NAMALWA (cell line): ENCODE measurements around the gene IFITM2.

Experiments
- DNase-seq: peaks from one replicate; pipeline ENCODE4 v3.0.0-alpha.2; 2015; ENCODE audit warnings: low spot score

IFITM2 gene

GRCh38 chr11:307766-308708 is at the start of gene IFITM2:
Gene IFITM2, plus strand, starts transcription at chr11:307816. Its CDS starts 377 bp downstream, at chr11:308193.
- DNase-seq: peak; percentile 27

DNA sequence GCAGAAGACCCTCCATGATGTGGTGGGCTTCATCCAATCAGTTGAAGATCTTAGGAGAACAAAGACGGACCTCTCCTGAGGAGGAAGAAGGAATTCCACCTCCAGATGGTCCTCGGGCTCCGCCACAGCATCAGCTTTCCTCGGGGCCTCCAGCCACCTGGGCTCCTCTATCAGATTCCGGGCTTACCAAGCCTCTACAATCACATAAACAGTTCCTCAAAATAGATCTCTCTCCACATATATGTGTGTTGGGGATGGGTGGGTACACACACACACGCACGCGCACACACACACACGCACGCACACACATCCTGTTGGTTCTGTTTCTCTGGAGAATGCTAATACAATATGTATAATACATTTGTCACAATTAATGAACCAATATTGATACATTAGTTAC is 48.2 kb upstream of the IFITM2 start:
- DNase-seq: no peak

DNA sequence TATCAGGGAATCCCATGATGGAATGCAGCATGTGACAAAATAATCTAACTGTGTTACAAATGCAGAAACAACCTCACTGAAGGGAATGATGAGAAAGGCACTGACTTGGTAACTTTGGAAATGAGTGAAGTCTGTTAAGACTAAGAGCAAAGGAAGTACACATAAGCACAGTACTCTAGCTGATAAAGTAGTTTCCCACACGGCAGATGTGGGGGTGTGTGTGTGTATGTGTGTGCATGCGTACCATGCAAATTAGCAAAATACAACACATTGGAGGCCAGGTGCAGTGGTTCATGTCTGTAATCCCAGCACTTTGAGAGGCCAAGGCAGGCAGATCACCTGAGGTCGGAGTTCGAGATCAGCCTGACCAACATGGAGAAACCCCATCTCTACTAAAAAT is 46.0 kb upstream of the IFITM2 start:
- DNase-seq: peak; percentile 35

- DNase-seq: peak; percentile 51
Observed at GRCh38 chr11:266676-267439, 40.8 kb upstream of the IFITM2 start.

DNA sequence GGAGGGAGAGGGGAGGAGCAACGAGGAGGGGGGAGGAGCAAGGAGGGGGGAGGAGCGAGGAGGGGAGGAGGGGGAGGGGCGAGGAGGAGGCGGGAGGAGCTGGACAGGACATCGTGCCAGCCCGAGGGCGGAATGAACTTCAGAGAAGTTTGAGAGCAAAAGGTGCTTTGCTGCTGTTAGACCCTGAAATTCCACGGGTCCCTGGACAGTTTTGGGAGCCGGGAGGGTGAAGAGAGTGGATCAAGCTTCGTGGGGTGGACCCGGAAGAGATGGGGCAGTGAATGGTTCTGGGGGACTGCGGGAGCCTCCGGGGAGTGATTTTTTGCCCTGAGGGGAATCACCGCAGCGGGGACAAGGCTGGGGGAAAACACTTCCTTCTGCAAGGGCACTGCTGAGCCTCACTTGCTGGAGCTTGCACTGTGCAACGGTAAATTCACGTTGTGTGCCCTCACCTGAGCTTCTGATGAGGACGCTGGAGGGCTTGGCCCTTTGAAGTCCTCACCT is 40.1 kb upstream of the IFITM2 start:
- DNase-seq: peak; percentile 77

- peak; percentile 86 for DNase-seq
Observed at GRCh38 chr11:268716-269145, 38.9 kb upstream of the IFITM2 start.

DNA sequence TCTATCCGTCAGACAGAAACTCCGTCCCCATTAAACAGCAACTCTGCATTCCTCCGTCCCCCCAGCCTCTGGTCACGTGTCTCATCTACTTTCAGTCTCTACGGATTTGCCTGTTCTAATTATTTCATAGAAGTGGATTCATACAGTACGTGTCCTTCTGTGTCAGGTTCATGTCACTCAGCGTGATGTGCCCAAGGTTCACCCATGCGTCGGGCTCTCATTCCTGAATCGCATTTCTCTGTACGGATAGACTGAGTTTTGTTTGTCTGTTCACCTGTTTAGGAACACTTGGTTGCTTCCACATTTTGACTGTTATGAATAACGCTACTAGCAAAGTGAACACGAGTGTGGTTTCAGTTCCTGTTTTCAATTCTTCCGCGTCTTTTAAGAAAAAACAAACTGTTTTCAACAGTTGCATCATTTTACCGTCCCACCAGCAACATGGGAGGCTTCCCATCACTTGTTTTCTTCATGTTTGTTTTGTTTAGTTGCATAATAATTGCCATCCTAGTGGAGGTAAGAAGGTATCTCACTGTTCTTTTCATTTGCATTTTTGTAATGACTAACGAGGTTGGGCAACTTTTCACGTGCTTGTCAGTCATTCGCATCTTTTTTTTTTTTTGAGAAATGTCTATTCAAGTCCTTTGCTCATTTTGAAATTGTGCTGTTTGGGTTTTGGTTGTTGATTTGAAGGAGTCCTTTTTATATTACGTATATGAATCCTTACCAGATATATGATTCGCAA is 38.3 kb upstream of the IFITM2 start:
- DNase-seq: peak; percentile 99

GRCh38 chr11:270451-271318 is 36.9 kb upstream of the IFITM2 start:
- no peak for DNase-seq

GRCh38 chr11:271319-271715 is 36.3 kb upstream of the IFITM2 start:
- DNase-seq: no peak

DNA sequence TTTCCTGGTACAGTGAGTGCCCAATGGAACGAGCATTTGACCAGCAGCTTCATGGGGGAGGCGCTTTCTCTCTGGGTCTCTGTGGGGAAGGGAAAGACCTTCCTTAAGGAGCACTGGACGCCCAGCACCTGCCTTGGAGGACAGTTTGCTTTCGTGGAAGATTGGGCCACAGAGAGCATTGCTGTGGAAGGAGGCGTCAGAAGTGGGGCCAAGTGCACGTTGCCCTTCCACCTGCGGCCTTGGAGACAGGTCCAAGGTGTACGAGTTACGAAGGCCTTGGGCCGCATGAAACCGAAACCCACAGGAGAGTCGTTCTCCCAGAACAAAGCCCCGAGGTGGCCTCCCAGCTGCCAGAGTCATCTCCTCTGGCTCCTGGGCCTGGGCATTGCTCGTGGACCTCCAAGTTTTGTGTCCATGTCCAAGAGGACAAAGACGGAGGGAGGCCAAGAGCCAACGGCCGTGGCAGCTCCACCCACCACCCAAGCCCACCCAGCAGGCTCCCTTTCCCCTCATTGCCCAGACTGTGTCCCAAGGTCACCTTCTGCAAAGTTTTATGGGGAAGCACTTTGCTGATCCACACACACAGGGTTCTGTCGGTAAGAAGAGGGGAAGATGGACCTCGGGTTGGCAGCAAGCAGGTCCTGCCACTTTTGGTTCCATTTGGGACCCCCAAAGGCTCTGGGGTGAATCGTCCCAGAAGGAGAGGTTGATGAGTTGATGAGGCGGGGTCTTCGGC is 35.3 kb upstream of the IFITM2 start:
- no peak for DNase-seq

GRCh38 chr11:272931-273198 is 34.8 kb upstream of the IFITM2 start:
- no peak for DNase-seq

GRCh38 chr11:276219-276618 is 31.4 kb upstream of the IFITM2 start:
- no peak for DNase-seq

DNA sequence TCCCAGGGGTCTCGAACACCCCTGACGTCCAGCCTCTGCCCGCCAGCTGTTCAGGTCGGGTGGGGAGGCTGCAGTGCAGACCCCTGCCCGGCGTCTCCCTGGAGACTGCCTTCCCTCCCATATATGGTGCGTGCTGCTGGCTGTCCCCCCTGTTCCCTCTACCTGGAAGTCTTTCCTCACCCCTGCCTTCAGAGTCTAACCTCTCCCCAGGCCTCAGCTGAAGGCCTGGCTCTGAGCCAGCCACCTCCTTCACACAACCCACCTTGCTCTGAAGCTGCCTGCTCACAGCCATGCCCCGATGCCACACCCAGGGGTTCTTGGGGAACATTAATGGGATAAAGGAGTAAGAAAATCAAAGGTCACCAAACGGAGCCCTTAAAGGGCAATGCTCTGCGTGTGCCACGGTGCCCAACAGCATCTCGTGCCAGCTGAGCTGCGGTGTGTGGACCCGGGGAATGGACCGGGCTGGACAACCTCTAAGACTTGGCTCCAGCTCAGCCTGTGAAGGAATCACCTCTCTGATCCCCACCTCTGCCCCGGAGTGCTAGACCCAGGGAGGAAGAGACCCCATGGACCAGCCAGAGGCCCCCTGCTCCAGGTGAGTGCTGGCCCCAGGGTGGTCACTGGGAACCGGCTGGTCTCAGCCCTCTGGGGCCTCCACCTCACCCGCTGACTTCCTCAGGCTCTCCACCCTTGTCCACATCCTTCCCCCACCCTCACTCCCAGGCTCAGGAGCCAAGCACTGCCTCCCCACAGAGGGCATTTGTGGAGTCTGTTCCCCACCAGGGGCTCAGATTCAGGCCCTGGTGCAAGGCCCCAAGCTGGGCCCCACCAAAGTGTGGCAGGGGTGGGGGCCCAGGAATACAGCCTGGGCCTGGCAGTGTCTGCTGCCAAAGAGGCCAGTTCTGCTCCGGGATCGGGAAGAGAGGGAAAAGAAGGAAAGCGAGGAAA is 29.3 kb upstream of the IFITM2 start, which contains the start of gene NLRP6:
Gene NLRP6, plus strand, starts transcription at position 407 of the 951 bp plus-strand sequence. Its CDS starts 163 bp downstream, at position 570.
- DNase-seq: no peak

DNA sequence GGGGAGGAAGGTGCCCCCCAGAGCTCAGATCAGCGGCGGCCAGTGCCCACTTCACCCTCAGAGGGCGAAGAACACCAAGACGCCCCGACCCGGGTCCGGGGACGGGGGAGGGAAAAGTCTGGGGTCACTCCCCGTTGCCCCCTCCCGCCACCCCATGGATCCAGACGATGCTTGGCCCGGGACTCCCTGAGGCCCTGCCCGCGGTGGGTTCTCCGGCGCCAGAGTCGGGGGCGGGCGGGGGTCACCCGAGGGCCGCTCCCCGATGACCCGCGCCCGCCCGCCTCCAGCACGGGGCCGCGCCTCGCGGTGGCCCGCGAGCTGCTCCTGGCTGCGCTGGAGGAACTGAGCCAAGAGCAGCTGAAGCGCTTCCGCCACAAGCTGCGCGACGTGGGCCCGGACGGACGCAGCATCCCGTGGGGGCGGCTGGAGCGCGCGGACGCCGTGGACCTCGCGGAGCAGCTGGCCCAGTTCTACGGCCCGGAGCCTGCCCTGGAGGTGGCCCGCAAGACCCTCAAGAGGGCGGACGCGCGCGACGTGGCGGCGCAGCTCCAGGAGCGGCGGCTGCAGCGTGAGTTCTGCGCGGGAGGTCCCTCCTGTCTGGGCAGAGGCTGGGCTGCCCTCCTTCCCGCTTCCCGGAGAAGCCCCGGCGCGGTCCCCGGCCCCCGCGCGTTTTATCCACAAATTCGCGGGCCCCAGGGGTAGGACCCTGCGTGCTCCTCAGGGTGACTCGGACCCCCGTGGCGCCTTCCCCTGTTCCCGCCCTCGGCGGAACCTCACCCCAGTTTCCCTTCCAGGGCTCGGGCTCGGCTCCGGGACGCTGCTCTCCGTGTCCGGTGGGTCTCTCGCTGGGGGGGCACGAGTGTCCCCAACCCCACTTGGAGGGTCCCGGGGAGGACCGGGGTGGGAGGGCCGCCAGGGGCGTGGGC is 28.3 kb upstream of the IFITM2 start:
- no peak for DNase-seq

GRCh38 chr11:279966-280705 is 27.5 kb upstream of the IFITM2 start:
- DNase-seq: no peak

GRCh38 chr11:280706-281485 is 26.7 kb upstream of the IFITM2 start:
- DNase-seq: no peak
